G401 (cell line): Measurements from ENCODE around the gene CACNA2D1. TPM values are rescaled to one million over a fixed set of nuclear protein-coding genes. Genes with fewer than 3 reads are reported as not detected.
"Not testable (repeated sequence)": the region's sequence is repeated elsewhere in the genome, so short reads cannot be mapped to it uniquely, and the experiment has no call there.

Experiments used
- DNase-seq: peaks from one replicate; pipeline ENCODE4 v3.0.0-alpha.2; 2015; ENCODE audit warnings: low spot score
- in situ Hi-C: cut with HindIII; loops from 2 replicates; pipeline ENCODE4 v1.10.0; 2016; ENCODE audit warnings: low sequenced_read_pairs, mixed read lengths
- total RNA-seq: library from RNA; depleted of rRNA; stranded (reverse); fragments of >200 nt; shearing (Covaris generic); gene quantifications from 2 replicates; pipeline ENCODE4 v1.2.3, GENCODE V29; 2014

The CACNA2D1 gene
- total RNA-seq, 1 experiment from 2014 or later = 1.4 TPM

GRCh38 chr7:82438521-82438920 is 5.1 kb downstream of the CACNA2D1 start:
- in situ Hi-C loops = no loop called here
- DNase-seq = peak; percentile 34

GRCh38 chr7:82435769-82436168 is 7.8 kb downstream of the CACNA2D1 start:
- in situ Hi-C loops = no loop called here
- DNase-seq = no peak

- DNase-seq = no peak
- in situ Hi-C loops = no loop called here
These were observed 9.1 kb downstream of the CACNA2D1 start for GRCh38 chr7:82434275-82435022.

DNA sequence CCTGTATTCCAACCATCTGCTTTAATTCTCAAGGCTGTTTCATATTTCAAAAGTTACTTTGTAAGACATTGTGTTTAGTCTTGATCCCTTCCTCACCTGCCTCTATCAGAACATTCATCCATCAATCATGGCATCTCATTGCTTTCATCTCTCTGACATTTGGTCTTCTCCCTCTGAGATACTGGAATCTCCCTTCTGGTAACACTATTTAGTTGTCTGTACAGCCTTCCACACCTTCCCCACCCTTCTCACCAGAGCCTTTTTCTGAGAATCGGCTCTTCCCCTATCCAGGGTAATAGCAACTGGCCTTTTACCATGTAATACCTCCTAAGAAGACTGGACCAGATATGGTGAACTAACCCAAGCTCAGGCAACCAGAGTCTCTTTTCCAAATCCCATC is 10.1 kb downstream of the CACNA2D1 start:
- in situ Hi-C loops = no loop called here
- no peak for DNase-seq

- DNase-seq, in situ Hi-C loops: not testable (repeated sequence)
These were observed 10.8 kb downstream of the CACNA2D1 start for GRCh38 chr7:82432743-82433142.

GRCh38 chr7:82430500-82431465 is 12.8 kb downstream of the CACNA2D1 start:
- in situ Hi-C loops = no loop called here
- DNase-seq = no peak

DNA sequence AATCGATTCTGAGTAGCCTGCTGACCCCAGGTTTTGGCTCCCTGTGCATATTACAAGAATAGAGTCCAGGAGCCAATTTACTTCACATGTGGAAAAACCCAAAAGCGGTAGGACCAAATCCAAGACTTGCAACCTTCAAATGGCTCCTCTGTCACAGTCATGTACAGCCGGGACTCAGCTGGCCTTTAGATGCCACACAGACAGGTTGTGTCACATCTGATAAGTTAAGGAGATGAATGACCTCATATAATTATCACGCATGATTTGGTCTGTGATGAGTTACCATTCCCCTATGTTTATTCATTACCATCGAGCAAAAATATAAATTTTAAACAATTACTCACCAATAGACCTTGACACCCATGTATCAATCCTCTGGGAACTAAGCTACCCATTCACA is 14.2 kb downstream of the CACNA2D1 start:
- DNase-seq = no peak
- in situ Hi-C loops = no loop called here

DNA sequence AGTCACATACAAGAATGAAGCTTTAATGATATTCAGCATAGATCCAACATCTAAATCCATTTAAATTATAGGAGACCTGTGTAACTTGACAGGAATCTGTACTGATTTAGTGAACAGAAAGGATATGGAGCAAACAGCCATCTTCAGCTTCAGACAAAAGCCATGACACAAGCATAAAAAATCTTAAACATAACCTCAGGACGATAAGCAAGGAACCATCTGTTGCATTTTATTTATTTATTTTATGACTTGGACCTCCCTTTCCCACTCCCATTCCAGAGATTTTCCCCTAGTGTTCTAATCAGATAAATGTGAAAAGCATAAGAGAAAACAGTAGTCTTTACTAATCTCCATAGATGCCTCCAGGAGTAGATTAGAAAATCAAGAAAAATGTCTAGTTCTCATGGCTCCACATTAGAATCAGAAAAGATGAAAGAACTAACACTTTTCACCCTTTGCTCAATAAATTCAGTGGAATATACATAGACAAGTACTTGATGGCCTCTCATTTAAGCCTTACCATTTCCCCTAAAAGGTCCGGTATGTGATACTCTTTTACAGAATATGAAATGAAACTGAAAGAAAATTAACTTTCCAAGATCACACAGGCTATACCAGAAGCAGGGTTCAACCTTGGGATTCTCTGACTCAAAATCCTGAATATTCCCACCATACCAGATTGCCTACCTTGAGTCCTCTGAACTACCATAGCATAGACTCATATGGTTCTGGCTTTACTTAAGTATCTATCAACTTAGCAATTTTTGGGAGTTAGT is 15.2 kb downstream of the CACNA2D1 start:
- DNase-seq = no peak
- in situ Hi-C loops = no loop called here

DNA sequence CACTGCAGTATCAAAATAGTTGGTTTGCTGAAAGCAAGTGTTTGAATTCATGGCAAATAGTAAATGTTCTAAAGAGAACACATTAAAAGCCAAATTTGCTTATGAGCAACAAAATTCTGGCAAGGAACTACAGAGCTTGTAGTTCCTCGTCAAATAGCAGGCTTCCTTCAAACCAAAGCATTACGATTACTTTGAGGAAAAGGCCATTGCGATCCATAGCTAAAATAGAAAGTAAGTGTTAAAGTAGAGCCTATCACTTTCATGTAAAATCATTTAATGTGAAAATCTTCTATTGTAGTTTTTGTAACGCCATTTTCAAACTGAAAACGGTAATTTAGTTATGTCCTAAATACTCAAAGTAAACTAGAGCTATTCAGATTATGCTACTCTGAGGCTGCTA is 20.1 kb downstream of the CACNA2D1 start:
- DNase-seq = no peak
- in situ Hi-C loops = no loop called here

- in situ Hi-C loops = no loop called here
- peak; percentile 74 for DNase-seq
These were observed 24.4 kb downstream of the CACNA2D1 start for GRCh38 chr7:82419200-82419599.

DNA sequence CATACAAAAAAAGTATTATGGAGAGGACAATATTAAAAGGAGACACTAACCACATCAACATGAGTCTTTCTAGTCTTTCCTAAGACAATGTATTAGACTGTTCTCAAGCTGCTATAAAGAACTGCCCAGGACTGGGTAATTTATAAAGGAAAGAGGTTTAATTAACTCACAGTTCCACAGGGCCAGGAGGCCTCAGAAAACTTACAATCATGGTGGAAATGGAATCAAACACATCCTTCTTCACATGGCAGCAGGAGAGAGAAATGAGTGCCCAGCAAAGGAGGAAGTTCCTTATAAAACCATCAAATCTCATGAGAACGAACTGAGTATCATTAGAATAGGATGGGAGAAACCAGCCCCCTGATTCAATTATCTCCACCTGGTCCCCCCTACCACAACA is 25.7 kb downstream of the CACNA2D1 start:
- in situ Hi-C loops = no loop called here
- DNase-seq = no peak

- in situ Hi-C loops = no loop called here
These were observed 27.2 kb downstream of the CACNA2D1 start for GRCh38 chr7:82416402-82416801.

GRCh38 chr7:82414389-82414788 is 29.2 kb downstream of the CACNA2D1 start:
- no peak for DNase-seq
- in situ Hi-C loops = no loop called here

More at GRCh38 chr7:82416402-82416801, 27.2 kb downstream of the CACNA2D1 start:
- no peak for DNase-seq

DNA sequence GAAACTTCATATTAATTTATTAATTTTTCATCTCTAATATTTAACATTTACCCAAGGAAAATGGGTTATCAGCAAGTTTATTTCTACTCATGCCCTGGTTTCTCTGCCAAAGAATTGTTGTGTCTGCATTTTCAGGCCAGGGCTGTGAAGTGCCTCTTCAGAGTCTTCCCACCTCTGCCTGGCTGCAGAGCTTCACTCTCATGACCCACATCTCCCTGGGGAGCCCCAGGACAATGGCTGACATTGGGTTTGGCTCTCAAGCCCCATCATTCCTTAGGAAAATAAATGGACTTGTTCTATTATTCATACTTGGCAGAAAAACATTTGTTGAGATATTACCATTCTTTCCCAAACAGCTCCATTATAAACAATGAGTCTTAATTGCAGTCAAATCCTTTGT is 30.3 kb downstream of the CACNA2D1 start:
- no peak for DNase-seq
- in situ Hi-C loops = no loop called here

- in situ Hi-C loops = no loop called here
- no peak for DNase-seq
These were observed 31.8 kb downstream of the CACNA2D1 start for GRCh38 chr7:82411732-82412131.

DNA sequence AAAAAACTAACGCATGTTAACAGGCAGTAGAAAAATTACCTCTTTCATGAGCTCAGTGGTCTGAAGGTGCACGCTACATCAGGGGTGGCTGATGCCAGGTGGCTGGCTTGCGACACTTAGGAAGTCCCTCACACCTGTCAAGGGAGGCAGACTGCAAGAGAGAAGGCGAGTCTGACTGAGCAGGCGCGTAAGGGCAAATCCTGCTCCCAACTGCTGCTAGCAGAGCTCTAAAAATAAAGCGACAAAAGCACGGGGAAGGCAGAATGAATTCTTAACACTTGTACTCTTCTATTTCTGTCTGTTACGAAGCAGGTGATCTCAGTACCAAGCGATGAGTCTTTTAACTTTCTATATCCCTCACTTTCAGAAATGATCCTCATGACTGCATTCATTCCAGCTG is 33.1 kb downstream of the CACNA2D1 start:
- in situ Hi-C loops = no loop called here
- DNase-seq = peak; percentile 78

DNA sequence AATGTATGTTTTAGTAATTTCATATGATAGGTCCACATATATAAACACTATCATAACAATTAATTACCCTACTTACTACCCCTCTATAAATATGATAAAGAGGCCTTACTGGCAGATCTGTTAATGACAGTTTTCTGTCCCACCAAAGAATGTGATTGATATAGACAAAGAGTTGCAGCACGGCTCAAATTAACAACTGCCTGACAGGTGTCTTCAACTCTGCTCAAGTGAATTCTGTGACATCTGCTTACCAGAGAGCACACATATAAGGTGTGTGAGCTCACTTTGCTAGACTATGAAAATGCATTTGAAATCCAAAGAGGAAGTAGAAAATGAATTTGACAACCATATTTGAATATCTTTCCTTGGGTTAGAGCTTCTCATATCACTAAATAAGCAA is 36.6 kb downstream of the CACNA2D1 start:
- no peak for DNase-seq
- in situ Hi-C loops = no loop called here

GRCh38 chr7:82405301-82405700 is 38.3 kb downstream of the CACNA2D1 start:
- in situ Hi-C loops = no loop called here
- no peak for DNase-seq

DNA sequence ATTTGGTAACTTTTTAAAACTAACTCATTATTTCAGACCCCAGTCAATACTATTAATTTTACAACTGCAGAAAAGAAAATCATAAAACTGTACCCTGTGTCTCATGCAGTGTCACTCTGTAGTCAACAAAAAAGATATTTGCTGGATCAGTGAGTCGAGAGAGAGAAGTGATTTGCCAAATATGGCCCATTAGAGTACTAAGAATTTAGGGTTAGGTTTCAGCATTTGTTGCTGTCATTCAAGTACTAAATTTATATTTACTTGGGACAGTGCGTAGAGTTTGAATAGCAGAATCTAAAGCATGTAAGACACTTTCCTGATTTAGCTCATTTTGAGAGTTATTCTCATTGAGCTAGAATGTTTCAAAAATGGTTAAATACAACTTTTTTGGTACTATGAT is 38.9 kb downstream of the CACNA2D1 start:
- no peak for DNase-seq
- in situ Hi-C loops = no loop called here

DNA sequence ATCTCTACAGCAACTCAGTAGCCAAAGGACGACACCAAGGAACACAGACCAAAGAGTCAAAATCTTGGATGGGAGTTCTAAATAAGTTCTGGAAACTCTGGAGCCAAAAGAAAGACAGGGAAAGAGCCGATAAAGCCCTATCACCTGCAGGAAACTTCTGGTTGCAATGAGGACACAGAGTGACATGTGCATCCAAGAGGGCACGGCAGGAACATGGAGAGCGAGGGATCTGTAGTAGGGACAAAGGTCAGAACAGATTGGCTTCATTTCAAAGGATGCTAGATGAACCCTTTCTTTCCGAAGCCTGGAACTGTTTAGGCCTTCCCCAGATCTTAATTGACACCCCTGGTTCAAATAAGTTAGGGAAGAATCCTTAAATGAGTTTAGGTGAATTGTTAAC is 39.5 kb downstream of the CACNA2D1 start:
- DNase-seq = no peak
- in situ Hi-C loops = no loop called here
